Activated CD8-positive, alpha-beta memory T cell treated with anti-CD3 and anti-CD28 coated beads, Interleukin-2, amount 50 U/mL, for 1 hour (primary cell): ENCODE results near the gene LMBRD2.
"Not testable (repeated sequence)": the region's sequence is repeated elsewhere in the genome, so short reads cannot be mapped to it uniquely, and the experiment has no call there.

Experiments used
- DNase-seq: peaks from one replicate; pipeline ENCODE4 v3.0.0-alpha.2; 2020; ENCODE audit errors: extremely low read depth

Gene LMBRD2

DNA sequence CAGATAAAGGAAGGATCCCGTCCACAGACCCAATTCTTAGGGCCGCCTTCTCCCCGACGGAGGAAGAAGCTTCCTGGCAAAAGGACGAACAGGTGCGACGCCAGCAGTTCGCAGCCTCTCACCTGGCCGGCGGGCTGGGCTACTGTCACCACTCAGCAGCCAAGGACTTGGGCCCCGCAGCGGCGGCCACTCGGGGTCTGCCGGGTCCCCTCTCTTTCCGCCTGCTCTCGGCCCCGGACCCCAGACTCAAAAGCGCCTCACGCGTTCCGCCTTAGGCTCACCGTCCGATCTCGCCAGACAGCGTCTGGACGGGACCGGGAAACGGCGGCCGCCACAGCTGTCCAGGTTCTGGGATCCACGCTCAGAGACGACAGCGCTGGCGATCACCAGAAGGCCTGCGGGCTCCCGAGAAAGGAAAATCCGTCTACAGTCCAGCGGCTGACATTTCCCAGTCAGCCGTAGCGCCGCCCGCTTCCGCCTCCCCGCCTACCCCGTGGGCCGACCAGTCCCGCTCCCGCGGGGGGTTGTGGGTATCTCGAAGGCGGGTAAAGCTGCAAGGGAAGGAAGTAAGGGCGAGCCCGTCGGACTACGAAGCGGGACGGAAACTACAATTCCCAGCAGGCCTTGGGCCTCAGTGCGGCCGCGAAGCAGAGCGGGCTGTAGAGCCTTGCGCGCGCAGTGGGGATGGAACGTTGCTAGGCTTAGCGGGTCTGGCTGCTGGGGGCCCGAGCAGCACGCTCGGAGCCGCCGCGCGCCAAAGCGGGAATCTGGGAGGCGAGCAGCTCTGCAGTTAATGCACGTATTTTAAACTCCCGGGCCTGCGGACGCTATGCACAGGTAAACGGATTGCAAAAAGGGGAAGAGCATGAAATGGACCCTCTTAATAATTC, at the start of gene LMBRD2, which contains the start of gene SKP2:
Gene LMBRD2 (minus strand): TSS at position 454 of the 890 bp plus-strand sequence. CDS start 8,538 bp downstream, outside the sequence.
Gene SKP2 (plus strand): TSS at position 678 of the 890 bp plus-strand sequence. CDS start 152 bp downstream, at position 830.
- peak; percentile 89 for DNase-seq

DNA sequence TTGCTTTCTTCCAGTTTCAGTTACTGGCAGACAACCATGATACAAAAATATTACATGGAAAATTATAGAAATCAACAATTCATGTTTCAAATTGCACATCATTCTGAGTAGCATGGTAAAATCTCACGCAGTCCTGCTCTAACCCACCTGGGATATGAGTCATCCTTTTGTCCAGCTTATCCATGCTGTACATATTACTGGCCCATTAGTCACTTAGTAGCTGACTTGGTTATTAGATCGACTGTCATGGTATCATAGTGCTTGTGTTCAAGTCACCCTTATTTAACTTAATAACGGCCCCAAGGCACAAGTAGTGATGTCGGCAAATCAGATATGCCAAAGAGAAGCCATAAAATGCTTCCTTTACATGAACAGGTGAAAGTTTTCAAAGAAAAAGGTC, 48.8 kb upstream of the LMBRD2 start:
- DNase-seq: no peak

DNA sequence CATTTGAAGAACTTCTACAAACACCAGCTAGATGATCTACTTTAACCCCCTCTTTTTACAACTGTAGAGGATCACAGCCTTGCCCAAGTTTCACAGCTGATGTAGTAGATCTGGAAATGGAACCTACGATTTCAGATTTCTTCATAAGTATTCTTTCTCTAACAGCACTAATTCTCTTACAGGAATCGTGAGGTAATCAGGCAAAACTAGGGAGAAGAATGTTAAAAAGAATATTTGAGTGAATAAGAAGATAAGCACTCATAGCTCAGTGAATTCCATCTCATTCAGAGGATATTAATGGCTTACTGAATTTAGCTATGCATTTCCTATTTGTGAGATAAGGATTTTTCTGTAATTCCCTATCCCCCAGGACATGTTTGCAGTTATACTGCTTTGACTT, 47.9 kb upstream of the LMBRD2 start:
- no peak for DNase-seq

DNA sequence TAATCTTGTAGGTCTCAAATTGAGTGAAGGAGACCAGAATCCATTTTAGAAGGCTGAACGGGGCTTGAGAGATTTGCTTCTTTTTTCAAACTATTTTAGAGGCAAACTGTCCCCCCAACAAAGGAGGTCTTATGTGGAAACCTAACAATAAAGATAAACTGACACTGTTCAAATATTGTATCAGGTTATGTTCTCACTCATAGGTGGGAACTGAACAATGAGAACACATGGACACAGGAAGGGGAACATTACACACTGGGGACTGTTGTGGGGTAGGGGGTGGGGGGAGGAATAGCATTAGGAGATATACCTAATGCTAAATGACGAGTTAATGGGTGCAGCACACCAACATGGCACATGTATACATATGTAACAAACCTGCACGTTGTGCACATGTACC, 47.1 kb upstream of the LMBRD2 start:
- DNase-seq: not testable (repeated sequence)

DNA sequence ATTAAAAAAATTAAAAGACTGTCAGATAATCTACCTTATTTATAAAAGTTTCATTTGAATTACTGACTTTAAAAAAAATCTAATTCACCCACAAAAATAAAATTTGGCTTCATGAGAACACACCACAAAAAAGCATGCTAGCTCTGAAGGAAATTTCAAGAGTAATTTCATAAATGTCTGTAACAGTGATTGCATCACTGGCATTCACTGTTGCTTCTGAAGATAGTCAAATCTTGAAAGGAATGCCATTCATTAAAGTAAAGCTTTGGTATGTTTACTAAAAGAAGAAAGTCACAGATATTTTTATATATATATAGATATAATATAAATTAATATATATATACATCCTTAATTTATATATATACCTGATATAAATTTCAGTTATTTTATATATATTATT, 46.6 kb upstream of the LMBRD2 start:
- no peak for DNase-seq

DNA sequence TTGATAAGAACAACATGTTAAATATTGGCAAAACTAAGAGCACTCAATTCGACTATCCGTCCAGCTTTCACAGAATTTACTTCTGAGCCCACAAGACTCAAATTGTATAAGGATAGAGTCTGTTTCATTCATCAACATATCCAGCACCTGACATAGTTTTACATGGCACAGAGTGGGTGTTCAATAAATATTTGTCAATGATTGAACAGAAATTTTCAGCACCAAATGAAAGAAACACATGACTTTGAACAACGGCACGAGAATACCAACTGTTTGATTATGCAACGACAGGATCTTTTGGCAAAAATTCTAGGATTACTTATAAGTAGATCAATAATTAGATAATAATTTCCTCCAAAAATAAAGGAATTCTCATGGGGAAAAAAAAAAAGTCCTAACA, 42.1 kb upstream of the LMBRD2 start:
- DNase-seq: no peak

DNA sequence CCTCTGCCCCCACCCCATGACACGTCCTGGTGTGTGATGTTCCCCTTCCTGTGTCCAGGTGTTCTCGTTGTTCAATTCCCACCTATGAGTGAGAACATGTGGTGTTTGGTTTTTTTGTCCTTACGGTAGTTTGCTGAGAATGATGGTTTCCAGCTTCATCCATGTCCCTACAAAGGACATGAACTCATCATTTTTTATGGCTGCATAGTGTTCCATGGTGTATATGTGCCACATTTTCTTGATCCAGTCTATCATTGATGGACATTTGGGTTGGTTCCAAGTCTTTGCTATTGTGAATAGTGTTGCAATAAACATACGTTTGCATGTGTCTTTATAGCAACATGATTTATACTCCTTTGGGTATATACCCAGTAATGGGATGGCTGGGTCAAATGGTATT, 32.7 kb upstream of the LMBRD2 start:
- DNase-seq: not testable (repeated sequence)

DNA sequence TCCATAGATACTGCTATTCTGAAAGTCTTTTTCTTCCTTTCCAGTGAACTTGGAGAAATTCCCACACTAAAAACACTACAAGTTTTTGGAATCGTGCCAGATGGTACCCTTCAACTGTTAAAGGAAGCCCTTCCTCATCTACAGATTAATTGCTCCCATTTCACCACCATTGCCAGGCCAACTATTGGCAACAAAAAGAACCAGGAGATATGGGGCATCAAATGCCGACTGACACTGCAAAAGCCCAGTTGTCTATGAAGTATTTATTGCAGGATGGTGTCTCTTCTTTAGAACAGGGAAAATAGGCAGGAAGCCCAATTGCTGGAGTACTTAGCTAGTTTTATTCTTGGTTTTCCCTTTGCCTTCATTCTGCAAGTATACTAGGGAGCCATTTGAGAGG, 30.1 kb upstream of the LMBRD2 start:
- DNase-seq: no peak

DNA sequence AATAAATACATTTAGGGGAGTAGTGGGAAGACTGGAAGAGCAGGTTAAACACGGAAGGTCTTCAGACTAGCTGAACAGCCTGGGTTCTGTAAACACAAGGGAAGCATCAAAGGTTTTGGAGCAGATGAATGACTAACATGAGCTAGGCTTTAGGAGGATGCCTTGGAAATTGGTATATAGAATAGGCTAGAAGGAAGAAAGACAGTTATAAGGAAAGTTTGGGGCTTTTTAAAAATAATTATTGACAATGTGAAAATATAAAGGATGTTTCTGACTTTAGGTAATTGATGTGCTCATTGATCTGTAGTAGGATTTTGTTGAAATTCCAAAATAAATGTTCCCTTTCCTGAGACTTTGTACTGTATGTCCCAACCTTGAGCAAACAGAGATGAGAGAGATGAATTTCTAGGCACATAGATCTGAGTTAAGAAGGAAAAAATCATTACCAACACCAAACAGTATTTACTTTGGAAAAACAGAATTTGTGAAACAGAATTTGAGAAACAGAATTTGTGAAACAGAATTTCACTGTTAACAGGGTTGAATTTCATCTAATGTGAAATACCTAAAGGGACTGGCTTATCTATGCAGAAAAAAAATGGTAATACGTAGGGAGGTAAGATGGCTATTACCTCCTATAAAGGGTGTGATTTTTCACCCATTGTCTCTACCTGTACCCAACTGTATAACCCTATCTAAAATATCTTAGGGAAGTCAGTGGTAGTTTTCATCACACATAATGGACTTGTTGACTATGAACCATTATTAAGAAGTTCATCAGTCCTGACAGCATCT, 29.1 kb upstream of the LMBRD2 start:
- DNase-seq: no peak

DNA sequence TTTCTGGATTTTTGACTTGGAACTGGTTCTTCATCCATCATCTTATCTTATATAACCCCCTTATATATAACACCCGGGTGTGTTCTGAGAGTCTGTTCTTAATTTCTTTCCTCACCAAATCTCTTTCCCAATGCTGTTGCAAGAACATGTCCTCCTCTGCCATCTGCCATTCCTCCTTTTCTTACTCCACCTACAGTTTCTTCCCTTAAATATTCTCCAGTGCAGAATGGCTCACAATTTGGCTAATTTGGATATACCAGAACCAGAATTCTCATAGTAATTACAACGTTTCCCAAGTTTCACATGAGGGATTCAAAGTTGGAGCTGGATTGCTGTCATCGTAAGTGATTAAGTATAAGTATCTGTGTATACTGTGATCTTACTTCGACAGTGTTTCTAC, 28.3 kb upstream of the LMBRD2 start:
- DNase-seq: no peak

DNA sequence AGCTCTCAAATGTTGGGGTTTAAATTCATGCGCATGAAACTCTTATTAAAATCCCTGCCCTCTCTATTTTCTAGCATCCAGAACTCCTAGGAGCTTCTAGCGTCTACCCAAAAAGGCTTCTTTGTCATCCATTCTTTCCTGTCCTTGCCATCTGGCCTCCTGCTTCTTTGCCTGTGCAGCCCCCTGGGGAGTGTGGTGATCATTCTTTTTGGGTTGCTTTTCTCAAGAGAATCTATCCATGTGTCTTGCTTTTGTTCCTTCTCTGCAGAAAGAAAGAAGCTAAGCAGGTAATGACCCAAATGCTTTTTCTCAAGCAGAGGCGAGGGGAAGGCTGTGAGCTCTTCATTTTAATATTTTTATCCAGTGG, 26.8 kb upstream of the LMBRD2 start:
- no peak for DNase-seq

DNA sequence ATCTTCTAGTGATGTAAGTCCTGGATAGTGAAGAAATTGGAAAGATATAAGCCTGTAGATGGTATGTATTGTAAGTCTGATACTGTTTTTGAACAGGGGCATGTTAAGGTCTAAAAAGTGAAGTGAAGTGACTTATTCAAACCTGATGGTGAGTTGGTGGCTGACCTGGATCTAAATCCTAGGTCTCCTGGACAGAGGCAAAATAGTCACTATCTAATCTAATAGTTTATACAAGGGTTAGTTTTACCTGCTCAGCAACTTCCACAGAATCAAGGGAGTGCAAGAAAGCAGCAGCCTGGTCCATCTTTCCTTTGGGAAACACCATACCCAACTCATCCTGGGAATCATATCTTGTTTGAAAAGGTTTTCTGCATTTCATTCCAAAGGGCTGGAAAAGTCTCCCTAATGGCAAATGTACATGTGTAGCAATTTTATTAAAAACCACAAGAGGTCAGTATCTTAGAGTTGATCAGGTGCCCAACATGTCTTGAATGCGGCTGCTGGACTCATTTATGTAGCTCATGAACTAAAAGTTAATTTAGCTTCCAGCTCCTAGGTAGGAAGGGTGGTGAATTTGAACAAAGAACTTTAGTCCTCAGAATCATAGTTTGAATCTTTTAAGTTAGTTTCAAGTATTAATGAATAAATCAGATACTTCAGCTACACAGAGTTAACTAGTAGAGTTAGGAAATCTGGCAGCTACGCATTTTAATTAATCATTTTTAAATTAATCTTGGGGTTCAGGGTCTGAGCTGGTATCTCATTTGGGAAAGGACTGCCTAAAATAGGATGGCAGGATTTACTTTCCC, 26.2 kb upstream of the LMBRD2 start:
- DNase-seq: no peak

DNA sequence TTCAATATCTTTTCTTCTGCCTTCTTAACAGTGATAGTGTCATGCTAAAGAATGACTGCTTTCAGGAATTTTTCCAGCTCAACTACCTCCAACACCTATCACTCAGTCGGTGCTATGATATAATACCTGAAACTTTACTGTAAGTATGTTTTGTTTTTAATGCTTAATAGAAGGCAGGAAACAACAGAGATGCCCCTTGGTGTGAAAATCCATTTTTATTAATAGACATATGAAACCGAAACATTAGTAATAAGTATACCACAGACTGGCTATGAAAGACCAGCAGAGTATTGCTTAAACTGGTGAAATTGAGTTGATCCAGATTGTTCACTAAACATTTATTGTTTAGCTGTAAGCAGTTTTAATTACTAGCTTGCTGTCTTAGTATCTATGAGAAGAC, 25.5 kb upstream of the LMBRD2 start:
- DNase-seq: no peak

DNA sequence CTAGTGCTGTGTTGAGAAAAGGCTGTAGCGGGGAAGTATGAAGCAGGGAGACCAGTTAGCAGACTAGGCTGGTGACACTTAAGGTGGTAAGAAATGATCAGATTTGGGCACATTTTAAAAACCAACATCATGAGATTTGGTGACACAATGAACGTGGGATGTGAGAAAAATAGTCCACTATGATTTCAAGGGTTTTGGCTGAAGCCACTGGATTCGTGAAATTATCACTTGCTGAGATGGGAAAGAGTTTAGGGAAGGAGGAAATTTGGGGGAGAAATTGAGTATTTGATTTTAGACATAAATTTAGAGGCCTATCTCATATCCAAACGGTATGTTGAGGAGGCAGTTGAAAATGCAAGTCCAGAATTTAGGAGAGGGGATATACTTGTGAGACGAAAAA, 23.4 kb upstream of the LMBRD2 start:
- DNase-seq: no peak

DNA sequence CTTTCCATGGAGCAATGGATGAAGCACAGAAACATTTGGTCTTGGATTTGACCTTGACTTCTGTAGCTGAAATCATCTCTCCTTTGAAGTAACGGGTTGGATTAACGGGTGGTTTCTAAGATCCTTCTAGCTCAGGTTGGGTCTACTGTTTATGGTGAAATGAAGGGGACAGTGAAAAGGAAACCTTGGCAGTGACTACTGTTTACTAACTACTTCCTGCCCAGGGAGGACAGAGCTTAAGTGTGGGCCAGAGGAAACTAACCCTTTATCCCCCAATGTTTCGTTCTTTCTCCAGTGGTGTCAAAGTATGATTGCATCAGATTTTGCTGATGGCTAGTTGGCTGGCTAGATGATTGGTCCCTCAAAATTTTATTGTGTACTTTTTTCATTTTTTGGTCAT, 22.4 kb upstream of the LMBRD2 start:
- DNase-seq: no peak

DNA sequence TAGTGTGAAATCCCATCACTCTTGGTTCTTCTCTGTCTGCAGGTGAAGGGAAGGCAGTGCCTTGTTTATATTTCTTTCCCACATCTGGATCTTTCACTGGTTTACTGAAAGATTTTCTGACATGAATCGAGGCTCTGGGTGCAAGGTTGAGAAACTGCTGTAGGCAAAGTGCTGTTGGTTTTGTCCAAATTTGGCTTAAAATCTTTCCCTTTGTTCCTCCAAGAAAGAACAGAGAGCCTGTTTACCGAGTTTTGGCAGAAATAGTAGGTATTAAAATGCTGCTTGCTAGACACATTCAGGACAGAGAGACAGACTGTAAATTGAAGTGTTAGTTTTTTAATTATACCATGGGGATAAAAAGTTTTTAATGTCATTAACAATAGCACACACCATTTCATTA, 21.7 kb upstream of the LMBRD2 start:
- no peak for DNase-seq

DNA sequence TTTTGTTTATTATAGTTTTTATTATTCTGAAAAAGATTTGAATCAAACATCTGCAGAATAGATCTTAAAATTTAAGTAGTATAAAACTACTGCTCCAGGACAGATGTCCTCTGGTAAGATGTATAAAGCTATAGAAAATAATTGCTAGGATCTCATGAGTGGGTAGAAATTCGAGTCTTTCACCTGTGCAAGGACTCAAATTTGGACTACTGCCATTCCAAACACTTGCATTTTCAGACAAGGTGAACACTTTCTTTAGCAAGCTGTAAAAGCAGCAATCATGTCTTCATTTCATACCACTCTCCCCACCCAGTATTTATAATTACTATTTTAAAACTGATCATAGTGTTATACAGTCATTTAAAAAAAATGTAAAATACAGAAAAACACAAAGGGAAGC, 20.9 kb upstream of the LMBRD2 start:
- DNase-seq: no peak

DNA sequence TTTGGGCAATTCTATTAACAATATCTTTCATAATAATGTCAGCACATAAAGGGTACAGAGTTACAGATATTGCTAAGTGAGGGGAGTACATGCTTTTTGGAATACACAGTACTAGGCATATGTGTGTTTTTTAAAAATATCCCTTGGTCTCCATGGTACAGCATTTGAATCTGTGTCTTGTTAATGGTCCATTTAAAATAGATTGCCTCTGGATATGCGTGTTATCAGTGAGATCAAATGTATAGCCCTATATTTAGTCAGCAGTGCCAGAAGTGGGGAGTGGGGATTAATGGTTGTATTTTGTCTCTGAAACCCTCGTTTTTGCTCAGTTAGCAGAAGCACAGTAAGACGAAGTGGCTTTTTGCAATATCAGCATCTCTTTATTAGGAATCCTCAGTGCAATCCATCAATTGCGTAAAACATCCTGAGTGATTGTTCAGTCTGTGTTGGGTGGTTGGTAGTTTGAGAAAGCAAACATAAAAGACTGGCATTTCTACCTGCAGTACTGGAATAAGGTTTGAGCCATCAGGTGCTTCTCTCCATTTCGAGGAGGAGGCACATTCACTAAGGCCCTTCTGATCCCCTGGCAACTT, 19.2 kb upstream of the LMBRD2 start:
- no peak for DNase-seq

DNA sequence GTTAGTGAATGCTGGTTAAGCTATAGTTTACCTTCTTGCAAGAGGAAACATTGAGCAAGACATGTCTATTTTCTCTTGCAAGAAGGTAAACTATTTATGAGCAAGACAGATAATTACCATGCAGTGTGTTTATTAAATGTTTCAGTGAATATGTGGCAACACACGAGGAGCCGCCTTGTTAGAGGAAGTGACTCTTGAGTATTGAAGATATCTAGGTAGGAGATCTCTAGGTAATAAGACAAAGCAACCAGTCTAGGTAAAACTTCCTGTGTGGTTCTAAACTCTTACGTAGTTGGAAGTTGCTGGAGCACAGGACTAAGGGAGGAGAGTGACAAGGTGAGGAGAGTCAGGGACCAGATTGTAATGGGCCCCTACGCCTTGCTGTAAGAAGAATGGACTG, 17.1 kb upstream of the LMBRD2 start:
- DNase-seq: no peak

DNA sequence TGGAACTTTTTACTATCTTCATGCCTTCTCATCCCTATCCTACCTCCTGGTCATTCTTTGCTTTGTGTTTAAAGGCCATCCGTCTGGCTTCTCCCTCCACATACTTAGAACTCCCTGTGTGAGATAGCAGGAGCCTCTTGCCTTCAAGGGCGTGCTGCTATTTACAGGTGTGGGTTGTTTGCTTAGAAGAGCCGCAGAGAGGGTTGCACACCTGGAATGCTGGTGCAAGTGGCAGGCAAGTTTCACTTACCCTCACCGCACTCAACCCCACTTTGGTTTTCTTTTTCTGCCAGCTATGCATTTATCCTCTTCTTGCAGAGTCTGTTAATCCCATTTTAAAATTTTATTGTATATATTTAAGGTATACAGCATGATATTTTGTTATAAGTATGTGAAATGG, 12.8 kb upstream of the LMBRD2 start:
- no peak for DNase-seq

DNA sequence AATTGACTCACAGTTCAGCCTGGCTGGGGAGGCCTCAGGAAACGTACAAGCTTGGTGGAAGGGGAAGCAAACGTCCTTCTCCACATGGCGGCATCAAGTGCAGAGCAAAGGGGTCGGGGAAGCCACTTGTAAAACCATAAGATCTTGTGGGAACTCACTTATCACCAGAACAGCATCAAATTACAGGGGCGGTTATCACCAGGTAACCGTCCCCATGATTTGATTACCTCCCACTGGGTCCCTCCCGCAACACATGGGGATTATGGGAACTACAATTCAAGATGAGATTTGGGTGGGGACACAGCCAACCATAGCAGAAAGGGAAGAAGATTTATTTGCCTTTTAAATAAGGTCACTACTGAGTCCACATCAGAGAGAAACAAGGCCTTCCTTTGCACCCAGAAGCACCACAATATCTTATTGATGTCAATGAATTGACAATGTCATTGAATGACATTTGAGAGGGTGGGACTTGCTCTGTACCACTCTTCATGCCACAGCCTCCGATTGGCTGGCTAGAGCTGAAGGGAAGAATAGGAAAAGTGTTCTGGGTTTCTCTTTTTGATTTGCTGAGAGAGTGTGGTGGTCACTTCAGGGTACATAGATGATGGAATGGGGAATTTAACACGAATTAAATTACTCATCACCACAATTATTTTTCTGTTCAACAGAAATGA, 11.3 kb upstream of the LMBRD2 start:
- DNase-seq: no peak
